HepG2 (cell line): ENCODE measurements around the gene RNH1. TPM values are rescaled to one million over a fixed set of nuclear protein-coding genes. Genes with fewer than 3 reads are reported as not detected.

ENCODE experiments used
- BORCS8-MEF2B ChIP-seq: sonication (generic); formaldehyde crosslinking; IDR thresholded peaks from 2 replicates; pipeline ENCODE4 v1.8.0; 2022; ENCODE audit warnings: mild to moderate bottlenecking, missing genetic modification reagents
- HCFC1 ChIP-seq: fragments of 150-350 bp; IDR thresholded peaks from 2 replicates; pipeline ENCODE4 v1.6.1; 2014; ENCODE audit warnings: low read depth, low read length
- HNRNPUL1 ChIP-seq: fragments of 200-400 bp; formaldehyde crosslinking; IDR thresholded peaks from 2 replicates; pipeline ENCODE4 v1.6.1; 2017; ENCODE audit warnings: low read depth, mild to moderate bottlenecking, low read length, moderate library complexity
- MEF2D ChIP-seq: sonication (generic); formaldehyde crosslinking; IDR thresholded peaks from 2 replicates; pipeline ENCODE4 v1.5.1; 2020; ENCODE audit warnings: mild to moderate bottlenecking, missing genetic modification reagents
- MXI1 ChIP-seq: IDR thresholded peaks from 3 replicates; pipeline ENCODE4 v1.6.1; 2012; ENCODE audit warnings: low read depth, low read length, inconsistent platforms, borderline replicate concordance
- PHF20 ChIP-seq: sonication (generic); formaldehyde crosslinking; IDR thresholded peaks from 2 replicates; pipeline ENCODE4 v1.5.0; 2020; ENCODE audit warnings: mild to moderate bottlenecking, missing genetic modification reagents
- POLR2A ChIP-seq, 2 experiments: IDR thresholded peaks; 2 replicates each; pipeline ENCODE4 v1.6.1; 2011; ENCODE audit warnings: low read depth in 2 of 2, low read length in 2 of 2, mild to moderate bottlenecking in 1 of 2, moderate library complexity in 1 of 2; ENCODE audit not compliant: insufficient read depth in 1 of 2
- RARG ChIP-seq: sonication (generic); formaldehyde crosslinking; IDR thresholded peaks from 2 replicates; pipeline ENCODE4 v1.4.0; 2020; ENCODE audit warnings: low read depth, mild to moderate bottlenecking, missing genetic modification reagents
- RELA ChIP-seq: sonication (generic); formaldehyde crosslinking; IDR thresholded peaks from 2 replicates; pipeline ENCODE4 v1.4.0; 2020; ENCODE audit warnings: missing genetic modification reagents
- RNF219 ChIP-seq: sonication (generic); formaldehyde crosslinking; IDR thresholded peaks from 2 replicates; pipeline ENCODE4 v1.5.0; 2020; ENCODE audit warnings: mild to moderate bottlenecking, missing genetic modification reagents
- SMARCE1 ChIP-seq: fragments of 450-650 bp; IDR thresholded peaks from 2 replicates; pipeline ENCODE4 v1.6.1; 2017; ENCODE audit warnings: borderline replicate concordance
- TCF12 ChIP-seq, 2 experiments: fragments of 450-650 bp in 1 of 2; sonication (generic) in 1 of 2; formaldehyde crosslinking in 1 of 2; IDR thresholded peaks; 2 replicates each; pipeline versions ENCODE4 v1.6.1 to v1.8.0; 2017 to 2022; ENCODE audit warnings: antibody characterized with exemption in 1 of 2, mild to moderate bottlenecking in 1 of 2, missing genetic modification reagents in 1 of 2, moderate library complexity in 1 of 2
- ZNF136 ChIP-seq: sonication (generic); formaldehyde crosslinking; IDR thresholded peaks from 2 replicates; pipeline ENCODE4 v1.8.1; 2022; ENCODE audit warnings: low read depth, mild to moderate bottlenecking, moderate library complexity, missing genetic modification reagents
- ZNF280D ChIP-seq: sonication (generic); formaldehyde crosslinking; IDR thresholded peaks from 2 replicates; pipeline ENCODE4 v1.5.1; 2020; ENCODE audit warnings: mild to moderate bottlenecking, missing genetic modification reagents
- ZNF362 ChIP-seq: sonication (generic); formaldehyde crosslinking; IDR thresholded peaks from 2 replicates; pipeline ENCODE4 v1.4.0; 2020; ENCODE audit warnings: missing genetic modification reagents, mild to moderate bottlenecking, borderline replicate concordance
- ZNF510 ChIP-seq: sonication (generic); formaldehyde crosslinking; IDR thresholded peaks from 2 replicates; pipeline ENCODE4 v1.4.0; 2020; ENCODE audit warnings: low read depth, mild to moderate bottlenecking, missing genetic modification reagents
- ZNF883 ChIP-seq: sonication (generic); formaldehyde crosslinking; IDR thresholded peaks from 2 replicates; pipeline ENCODE4 v1.5.1; 2020; ENCODE audit warnings: mild to moderate bottlenecking, missing genetic modification reagents; ENCODE audit errors: not compliant biosample characterization
- ZSCAN20 ChIP-seq: sonication (generic); formaldehyde crosslinking; IDR thresholded peaks from 2 replicates; pipeline ENCODE4 v1.4.0; 2020; ENCODE audit warnings: missing genetic modification reagents, mild to moderate bottlenecking, borderline replicate concordance
- ZSCAN22 ChIP-seq: sonication (generic); formaldehyde crosslinking; IDR thresholded peaks from 2 replicates; pipeline ENCODE4 v1.4.0; 2020; ENCODE audit warnings: mild to moderate bottlenecking, missing genetic modification reagents
- polyA plus RNA-seq, 8 experiments: library from polyadenylated mRNA; depleted of rRNA in 3 of 8; stranded (reverse) in 7 of 8; unstranded in 1 of 8; fragments of >200 nt; fragmentation: Illumina TruSeq in 4 of 8; extraction: Trizol in 4 of 8; gene quantifications; 2 replicates each; pipeline versions ENCODE4 v1.2.1 to v1.2.3, GENCODE V29; 2011 to 2016; ENCODE audit warnings: low read depth in 4 of 8, missing spikeins in 1 of 8, mixed read lengths in 1 of 8; ENCODE audit not compliant: insufficient read depth in 1 of 8
- total RNA-seq, 5 experiments: library from RNA; depleted of rRNA; stranded (reverse); fragments of >200 nt; fragmentation: Illumina TruSeq; extraction: Trizol; gene quantifications; 2 replicates each; pipeline ENCODE4 v1.2.3, GENCODE V29; 2016; ENCODE audit warnings: low read depth in 1 of 5
- TF ChIP-seq, protein P1 (sequence below), 2 experiments: sonication (generic) in 1 of 2; formaldehyde crosslinking in 1 of 2; IDR thresholded peaks; 2 replicates each; pipeline versions ENCODE4 v1.4.0 to v1.6.1; 2018 to 2020; ENCODE audit warnings: missing genetic modification reagents in 2 of 2, borderline replicate concordance in 1 of 2, low read depth in 1 of 2, mild to moderate bottlenecking in 1 of 2, missing biosample characterization in 1 of 2

RNH1 gene
- total and polyA plus RNA-seq, 2 of the 13 experiments (the other 11 are each of a cell fraction or from before 2014, with no cell fraction given), result 36.0 to 74.1 TPM

- TF ChIP-seq RNF219 (0 out of 2 replicates have a peak, but pooled peaks have one; percentile 66), HNRNPUL1 (no peak), RARG (CRISPR knock-in tag) (no peak), ZNF362 (CRISPR knock-in tag) (0 out of 2 replicates have a peak, but pooled peaks have one; percentile 12), ZNF280D (CRISPR knock-in tag) (no peak), PHF20 (peak; percentile 88), ZNF136 (0 out of 2 replicates have a peak, but pooled peaks have one; percentile 62), HCFC1 (peak; percentile 70), TCF12 (IDR thresholded peaks at IDR 0.05) (no peak), TCF12 (CRISPR knock-in tag; IDR thresholded peaks at IDR 0.05) (peak; percentile 72; the same call in 1 of the 2 replicates), MXI1 (peak; percentile 93), BORCS8-MEF2B (CRISPR knock-in tag) (peak; percentile 45), POLR2A (IDR thresholded peaks at IDR 0.05; ENCODE audit: insufficient read depth in 1 of 2, low read depth in 2 of 2, low read length in 2 of 2) (peak; percentile 60 to 61; a peak in 3 of 4 replicates), RELA (CRISPR knock-in tag) (no peak), ZNF510 (CRISPR knock-in tag) (0 out of 2 replicates have a peak, but pooled peaks have one; percentile 46), MEF2D (CRISPR knock-in tag) (peak; percentile 57; the same call in 1 of the 2 replicates), ZNF883 (CRISPR knock-in tag) (peak; percentile 55), SMARCE1 (no peak), ZSCAN20 (CRISPR knock-in tag) (no peak), ZSCAN22 (CRISPR knock-in tag) (no peak)
- TF ChIP-seq, protein P1, sequence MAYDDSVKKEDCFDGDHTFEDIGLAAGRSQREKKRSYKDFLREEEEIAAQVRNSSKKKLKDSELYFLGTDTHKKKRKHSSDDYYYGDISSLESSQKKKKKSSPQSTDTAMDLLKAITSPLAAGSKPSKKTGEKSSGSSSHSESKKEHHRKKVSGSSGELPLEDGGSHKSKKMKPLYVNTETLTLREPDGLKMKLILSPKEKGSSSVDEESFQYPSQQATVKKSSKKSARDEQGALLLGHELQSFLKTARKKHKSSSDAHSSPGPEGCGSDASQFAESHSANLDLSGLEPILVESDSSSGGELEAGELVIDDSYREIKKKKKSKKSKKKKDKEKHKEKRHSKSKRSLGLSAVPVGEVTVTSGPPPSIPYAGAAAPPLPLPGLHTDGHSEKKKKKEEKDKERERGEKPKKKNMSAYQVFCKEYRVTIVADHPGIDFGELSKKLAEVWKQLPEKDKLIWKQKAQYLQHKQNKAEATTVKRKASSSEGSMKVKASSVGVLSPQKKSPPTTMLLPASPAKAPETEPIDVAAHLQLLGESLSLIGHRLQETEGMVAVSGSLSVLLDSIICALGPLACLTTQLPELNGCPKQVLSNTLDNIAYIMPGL (CRISPR knock-in tag; IDR thresholded peaks at IDR 0.05; ENCODE audit: borderline replicate concordance in 1 of 2, low read depth in 1 of 2), result peak; percentile 13 to 62; a peak in 2 of 4 replicates
Measured at GRCh38 chr11:506238-506994, 626 bp downstream of the RNH1 start (continued).
